Posterior cingulate gyrus (tissue), 11 donors: Measurements from ENCODE around the gene CIITA.
"Not testable (repeated sequence)": the region's sequence is repeated elsewhere in the genome, so short reads cannot be mapped to it uniquely, and the experiment has no call there.

Experiments used
- DNase-seq, 10 donors: peaks; one replicate each; pipeline versions ENCODE4 v3.0.0 to v3.0.0-alpha.2; 2020 to 2021; ENCODE audit warnings: mixed read lengths in 3 of 10
- intact Hi-C: fragments of 100-400 bp; cut with DNase I; formaldehyde crosslinking; loops from one replicate; pipeline ENCODE4 v1.15.1; 2023

The CIITA gene

DNA sequence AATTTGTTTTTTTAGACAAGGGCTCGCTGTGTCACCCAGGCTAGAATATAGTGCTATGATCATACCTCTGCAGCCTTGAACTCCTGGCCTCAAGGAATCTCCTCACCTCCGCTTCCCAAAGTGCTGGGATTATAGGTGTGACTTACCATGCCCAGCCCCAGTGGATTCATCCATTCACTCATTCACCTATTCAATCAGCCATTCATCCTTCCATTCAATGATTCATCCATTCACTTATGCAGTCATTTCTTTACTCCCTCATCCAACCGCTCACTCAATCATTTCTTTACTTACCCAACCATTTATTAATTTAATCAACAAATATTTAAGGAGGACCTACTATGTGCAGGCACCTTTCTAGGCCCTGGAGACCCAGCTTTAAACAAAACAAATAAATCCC is 39.5 kb downstream of the CIITA start:
- intact Hi-C loops, result loop anchor here (5.0 kb wide), 2 partner anchors 174 to 399 kb away; partner anchors contain the start of gene NUBP1
- DNase-seq, result no peak

DNA sequence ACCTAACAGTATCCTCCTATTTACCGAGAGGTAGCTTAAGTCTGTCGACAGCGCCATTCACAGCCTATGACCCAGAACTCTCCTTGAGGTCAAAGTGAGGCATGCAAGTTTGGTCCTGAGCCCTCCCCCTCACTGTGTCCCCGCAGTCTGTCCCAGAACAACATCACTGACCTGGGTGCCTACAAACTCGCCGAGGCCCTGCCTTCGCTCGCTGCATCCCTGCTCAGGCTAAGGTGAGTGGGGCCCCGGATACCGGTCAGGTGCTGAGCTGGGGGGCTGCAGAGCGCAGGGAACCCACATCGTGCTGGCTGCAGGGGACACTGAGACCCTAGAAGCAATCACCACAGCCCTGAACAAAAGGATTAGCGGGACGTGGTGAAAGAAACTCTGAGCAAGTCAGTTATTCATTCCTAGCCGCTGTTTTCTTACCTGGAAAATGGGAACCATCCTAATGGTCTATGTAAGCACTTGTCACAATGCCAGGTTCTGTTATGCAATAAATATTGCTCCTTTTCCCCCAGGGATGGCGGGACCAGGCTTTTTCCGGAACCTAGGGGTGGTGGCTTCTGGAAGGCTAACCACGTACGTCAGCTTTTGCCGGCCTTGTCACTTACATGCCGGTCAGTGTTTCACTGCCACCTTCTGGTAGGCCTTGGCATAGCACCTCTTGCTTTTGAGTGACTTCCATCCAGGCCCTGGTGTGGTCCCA is 41.4 kb downstream of the CIITA start:
- intact Hi-C loops, result loop anchor here (5.0 kb wide), 2 partner anchors 176 to 401 kb away; partner anchors contain the start of gene NUBP1
- DNase-seq, result peak; percentile 73 to 96 (median 90)

DNA sequence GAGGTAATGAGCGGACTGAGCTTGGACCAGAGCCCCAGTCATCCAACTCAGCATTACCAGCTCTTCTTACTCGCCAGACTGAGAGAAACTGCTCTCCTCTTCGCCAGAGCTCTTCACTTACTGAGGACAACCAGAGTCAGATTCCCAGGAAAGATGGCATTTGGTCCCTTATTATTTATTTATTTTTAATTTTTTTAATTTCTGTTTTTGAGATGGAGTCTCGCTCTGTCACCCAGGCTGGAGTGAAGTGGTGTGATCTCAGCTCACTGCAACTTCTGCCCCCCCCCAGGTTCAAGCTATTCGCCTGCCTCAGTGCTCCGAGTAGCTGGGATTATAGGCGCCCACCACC is 42.0 kb downstream of the CIITA start:
- intact Hi-C loops, result loop anchor here (5.0 kb wide), 2 partner anchors 177 to 402 kb away; partner anchors contain the start of gene NUBP1
- DNase-seq, result no peak

DNA sequence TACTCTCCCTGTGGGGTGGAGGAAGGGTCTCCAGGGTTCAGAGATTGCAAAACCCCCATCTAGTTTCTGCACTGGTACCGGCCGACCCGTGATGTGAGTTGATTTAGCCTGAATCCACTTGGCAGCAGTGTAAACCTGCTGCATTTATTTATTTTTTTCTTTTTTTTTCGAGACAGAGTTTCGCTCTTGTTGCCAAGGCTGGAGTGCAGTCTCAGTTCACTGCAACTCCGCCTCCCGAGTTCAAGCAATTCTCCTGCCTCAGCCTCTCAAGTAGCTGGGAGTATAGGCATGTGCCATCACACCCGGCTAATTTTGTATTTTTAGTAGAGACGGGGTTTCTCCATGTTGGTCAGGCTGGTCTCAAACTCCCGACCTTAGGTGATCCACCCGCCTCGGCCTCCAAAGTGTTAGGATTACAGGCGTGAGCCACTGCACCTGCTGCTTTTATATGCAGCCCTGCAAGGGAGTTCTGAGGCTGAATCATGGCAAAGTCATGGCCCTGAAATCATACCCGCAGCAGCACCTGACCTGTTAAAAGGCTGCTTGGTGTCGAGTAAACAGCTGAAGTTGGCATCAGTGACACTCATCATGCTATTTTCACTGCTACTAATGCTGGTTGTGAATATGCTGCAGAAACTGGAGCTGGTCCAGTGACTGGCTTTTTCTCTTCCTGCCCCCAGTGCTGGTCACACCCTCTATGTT is 43.9 kb downstream of the CIITA start:
- intact Hi-C loops, result loop anchor here (5.0 kb wide), 1 partner anchor 169 kb away; no protein-coding TSS in a partner anchor

DNA sequence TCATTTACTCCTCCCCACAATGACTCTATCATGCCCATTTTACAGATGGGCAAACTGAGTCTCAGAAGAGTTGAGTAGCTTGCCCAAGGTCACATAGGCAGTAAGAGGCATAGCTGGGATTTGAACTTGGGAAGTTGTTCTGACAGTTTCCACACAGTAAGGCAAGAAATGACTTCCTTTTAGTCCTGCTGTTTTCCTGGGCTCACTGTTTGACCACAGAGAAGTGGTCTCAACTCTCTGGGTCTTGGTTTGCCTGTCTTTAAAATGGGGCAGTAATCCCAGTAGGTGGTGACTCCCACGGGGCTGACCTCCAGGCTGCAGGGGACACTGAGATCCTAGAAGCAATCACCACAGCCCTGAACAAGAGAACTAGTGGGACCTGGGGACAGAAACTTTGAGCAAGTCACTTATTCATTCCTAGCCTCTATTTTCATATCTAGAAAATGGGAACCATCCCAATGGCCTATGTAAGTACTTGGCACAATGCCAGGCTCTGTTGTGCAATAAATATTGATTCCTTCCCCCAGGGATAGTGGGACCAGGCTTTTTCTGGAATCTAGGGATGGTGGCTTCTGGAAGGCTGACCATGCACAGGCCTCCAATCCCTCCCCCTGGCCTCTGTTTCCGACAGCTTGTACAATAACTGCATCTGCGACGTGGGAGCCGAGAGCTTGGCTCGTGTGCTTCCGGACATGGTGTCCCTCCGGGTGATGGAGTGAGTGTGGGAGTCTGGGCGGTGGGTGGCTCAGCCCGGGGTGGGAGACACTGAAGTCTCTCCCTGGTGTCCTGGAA is 44.7 kb downstream of the CIITA start:
- DNase-seq, result no peak
- intact Hi-C loops, result loop anchor here (5.0 kb wide), 1 partner anchor 169 kb away; no protein-coding TSS in a partner anchor

More for the DNA sequence above, 43.9 kb downstream of the CIITA start:
- DNase-seq, result no peak

DNA sequence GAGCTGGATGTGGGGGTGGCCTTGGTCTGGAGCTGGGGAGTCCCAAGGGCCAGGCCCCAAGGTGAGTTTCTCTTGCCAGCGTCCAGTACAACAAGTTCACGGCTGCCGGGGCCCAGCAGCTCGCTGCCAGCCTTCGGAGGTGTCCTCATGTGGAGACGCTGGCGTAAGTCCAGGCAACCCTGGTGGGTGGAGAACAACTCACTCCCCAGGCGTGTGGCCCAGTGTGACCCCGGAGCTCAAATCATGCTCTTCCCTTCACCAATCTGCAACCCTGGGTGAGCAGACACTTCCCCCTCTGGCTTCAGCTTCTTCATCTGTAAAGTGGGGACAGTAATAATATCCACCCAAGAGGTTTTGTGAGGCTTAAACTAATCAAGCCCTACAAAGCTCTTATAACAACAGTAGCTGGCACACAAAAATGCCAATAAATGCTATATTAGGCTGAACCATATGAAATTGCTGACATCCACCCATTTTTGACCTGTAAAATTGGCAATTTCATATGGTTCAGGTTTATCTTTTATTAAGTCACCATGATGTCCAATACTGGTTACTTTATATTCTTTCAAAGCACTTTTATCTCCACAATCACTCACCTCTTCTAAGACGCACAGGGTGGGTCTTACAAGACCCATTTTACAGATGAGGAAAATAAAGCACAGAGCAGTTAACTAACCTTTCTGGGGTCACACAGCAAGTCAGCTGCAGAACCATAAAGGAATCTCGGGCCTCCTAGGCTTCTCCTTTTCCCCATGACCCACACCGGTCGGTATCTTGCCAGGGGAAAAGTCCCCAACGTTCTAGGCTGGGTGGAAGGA is 45.5 kb downstream of the CIITA start:
- peak in 2 of 10 donors; percentile 73 to 91 for DNase-seq
- intact Hi-C loops, result loop anchor here (5.0 kb wide), 1 partner anchor 170 kb away; no protein-coding TSS in a partner anchor

DNA sequence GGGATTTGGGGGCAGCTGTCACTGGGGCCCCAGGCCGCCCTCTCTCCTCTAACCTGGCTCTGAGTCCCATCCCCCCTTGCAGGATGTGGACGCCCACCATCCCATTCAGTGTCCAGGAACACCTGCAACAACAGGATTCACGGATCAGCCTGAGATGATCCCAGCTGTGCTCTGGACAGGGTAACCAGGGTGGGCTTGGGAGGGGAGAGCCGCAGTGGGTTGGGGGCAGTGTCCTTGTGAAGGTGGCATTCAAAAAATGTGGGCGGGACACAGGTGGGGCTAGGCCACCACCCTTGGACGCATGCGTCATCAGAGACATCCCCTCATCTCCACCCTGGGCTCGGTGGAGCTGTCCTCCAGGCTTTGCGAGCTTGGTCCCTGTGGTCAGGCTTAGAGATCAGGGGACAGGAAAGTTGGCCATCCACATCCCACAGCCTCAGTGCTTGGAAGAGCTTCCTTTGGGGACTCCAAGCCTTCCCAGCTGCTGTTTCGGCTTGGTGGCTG is 46.2 kb downstream of the CIITA start:
- DNase-seq, result no peak
- intact Hi-C loops, result loop anchor here (5.0 kb wide), 1 partner anchor 171 kb away; no protein-coding TSS in a partner anchor

DNA sequence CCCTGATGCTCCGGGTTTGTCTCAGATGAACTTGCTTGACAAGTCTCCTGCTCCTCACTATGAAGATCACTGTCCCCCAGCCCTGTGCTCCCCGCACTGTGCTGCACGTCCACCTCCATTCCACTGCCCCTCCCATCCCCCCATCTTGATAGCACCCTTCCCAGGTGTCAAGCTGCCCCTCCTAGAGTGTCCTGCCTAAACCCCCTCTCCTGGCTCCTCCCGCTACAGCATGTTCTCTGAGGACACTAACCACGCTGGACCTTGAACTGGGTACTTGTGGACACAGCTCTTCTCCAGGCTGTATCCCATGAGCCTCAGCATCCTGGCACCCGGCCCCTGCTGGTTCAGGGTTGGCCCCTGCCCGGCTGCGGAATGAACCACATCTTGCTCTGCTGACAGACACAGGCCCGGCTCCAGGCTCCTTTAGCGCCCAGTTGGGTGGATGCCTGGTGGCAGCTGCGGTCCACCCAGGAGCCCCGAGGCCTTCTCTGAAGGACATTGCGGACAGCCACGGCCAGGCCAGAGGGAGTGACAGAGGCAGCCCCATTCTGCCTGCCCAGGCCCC is 46.7 kb downstream of the CIITA start:
- intact Hi-C loops, result loop anchor here (5.0 kb wide), 1 partner anchor 171 kb away; no protein-coding TSS in a partner anchor
- DNase-seq, result peak; percentile 37 to 93 (median 67)

DNA sequence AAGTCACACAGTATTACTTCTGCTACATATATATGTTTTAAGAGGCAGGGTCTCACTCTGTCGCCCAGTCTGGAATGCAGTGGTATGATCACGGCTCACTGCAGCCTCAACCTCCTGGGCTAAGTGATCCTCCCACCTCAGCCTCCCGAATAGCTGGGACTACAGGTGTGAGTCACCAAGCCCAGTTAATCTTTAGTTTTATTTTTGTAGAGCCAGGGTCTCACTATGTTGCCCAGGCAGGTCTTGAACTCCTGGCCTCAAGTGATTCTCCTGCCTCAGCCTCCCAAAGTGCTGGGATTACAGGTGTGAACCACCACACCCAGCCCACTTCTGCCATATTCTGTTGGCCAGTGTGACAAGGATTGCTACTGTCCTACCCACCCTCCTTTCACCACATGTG is 48.3 kb downstream of the CIITA start:
- intact Hi-C loops, result not testable (repeated sequence)

DNA sequence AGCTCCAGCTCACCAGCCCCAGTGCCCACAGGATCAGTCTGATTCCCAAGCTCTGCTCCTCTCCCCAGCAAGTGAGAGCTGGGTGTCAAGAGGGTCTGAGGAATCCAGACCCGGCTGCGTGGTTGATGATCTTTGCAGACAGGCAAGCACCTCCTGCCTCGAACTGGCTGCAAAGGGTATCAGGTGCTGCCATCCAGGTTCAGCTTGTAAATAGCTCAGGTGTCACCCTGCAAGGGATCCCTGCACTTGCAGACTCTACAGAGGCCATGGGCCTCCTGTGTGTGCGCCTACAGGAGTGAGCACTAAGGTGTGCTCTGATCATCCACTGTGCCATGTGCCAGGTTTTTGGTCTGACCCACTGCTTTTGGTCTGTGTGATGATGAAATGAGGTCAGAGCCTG is 49.1 kb downstream of the CIITA start:
- intact Hi-C loops, result no loop called here

More for the DNA sequence above, 48.3 kb downstream of the CIITA start:
- peak in 1 of 10 donors; percentile 16 for DNase-seq

DNA sequence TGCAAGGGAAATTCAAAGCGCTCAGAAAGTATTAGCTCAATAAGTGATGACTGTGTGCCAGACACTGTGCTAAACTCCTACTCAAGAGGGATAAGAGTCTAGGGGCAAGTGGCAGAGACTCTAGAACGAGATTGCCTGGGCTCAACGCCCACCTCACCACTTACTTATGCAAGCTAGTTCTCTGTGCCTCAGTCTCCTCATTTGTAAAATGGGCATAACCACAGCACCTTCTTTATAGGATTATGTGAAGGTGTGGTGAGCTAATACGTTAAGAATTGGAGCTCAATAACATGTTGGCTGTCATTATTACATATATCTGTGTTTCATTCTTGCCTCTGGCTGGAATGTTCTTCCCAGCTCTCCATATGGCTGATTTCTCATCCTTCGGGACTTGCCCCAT is 49.9 kb downstream of the CIITA start:
- DNase-seq, result no peak
- intact Hi-C loops, result no loop called here

More for the DNA sequence above, 49.1 kb downstream of the CIITA start:
- peak in 1 of 10 donors; percentile 1 for DNase-seq

DNA sequence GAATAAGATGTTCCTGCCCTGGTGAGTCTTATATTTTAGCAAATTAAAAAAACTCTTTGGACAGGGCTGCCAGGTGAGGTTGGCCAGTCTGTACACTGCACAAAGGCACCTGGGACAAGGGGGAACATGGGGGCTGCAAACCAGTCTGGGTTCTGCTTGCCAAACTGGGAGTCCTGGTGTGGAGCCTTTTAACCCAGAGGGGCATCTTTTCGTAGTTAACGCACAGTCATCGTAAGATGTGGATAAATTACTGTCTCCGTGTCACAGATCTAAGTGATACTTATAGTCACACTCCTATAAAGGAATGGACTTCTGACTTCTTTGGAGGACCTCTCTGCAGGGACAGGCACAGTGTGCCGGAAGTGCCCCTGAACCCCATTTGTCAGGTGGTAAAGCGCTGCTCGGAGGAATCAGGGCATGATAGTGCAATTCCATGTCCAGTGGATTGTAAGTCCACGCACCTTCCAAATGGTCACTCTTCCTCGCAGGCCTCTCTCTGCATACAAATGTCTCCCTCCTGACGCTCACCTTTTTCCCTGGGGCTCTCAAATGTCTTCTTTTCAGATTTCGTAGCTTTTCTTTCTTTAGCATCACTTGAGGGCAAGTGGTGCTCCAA is 50.6 kb downstream of the CIITA start:
- no peak for DNase-seq
- intact Hi-C loops, result no loop called here

DNA sequence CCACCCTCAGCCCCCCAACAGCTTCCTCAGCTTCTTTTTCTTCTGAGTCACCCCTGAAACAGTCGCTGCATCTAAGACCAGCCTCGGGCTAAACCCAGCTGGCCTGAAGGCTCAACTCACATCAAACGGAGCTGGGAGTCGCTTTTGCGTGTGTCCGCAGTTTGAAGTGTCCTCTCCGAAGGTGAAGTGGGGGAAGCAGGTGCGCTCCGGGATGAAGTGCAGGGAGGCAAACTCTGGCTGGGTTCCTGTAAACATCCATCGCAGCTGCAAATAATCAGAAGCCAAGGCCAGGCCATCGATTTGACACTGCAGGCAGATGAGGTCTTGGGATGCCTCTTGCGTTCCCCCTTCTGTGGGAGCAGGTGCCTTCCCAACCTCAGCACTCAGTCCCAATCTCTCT is 52.1 kb downstream of the CIITA start:
- intact Hi-C loops, result not testable (repeated sequence)
- peak in 1 of 10 donors; percentile 52 for DNase-seq

DNA sequence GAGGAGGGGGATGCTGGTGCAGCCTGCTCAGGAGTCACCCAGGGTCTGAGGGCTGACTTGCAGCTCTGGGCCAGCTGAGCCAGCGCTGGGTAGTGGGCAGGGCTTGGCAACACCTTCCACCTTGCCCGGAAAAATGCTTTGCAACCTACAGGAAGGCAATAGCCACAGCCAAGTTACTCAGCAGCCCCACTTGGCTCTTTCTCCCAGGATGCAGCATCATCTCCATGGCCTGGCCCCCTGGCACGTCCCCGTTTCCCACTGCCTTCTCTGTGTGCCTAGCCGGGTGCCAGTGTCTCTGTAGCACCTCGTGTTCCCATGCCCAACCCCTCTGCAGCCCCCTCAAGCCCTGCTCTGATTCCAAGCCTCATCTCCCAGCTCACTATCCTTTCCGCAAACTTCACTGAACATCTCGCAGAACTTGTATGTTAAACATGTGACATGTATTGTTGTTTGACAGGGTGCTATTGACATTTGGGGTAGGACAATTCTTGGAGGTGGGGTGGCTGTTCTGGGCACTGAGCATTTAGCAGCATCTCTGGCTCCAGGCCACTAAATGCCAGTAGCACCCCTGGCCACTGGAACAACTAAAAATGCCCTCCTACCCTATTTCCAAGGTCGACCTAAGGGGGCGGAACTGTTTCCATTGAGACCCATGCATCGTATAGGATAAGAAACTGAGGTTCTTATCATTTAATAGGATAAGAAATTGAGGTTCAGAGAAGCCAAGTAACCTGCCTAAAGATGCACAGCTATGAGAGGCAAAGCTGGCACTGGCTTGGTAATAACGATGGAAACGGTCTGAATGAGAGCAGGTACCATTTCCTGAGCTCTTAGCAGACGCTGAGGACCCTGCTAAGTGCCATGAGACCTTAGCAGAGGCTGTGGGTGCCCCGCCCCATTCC is 53.1 kb downstream of the CIITA start:
- DNase-seq, result peak in 1 of 10 donors; percentile 67
- intact Hi-C loops, result no loop called here

DNA sequence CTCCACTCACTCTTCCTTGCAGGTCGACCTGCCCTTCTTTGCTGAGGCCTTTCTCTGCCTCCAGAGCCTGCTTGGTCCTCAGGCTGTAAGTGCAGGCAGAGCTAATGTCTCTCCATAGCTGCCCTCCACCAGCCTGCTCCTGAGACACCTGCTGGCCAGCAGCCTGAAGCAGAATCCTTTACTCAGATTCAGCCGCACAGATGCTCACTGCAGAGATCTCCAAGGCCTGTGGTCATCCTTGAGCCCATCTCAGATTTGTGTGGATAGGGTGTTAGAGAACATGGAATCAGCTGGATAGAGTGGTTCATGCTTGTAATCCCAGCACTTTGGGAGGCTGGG is 53.7 kb downstream of the CIITA start:
- intact Hi-C loops, result no loop called here

DNA sequence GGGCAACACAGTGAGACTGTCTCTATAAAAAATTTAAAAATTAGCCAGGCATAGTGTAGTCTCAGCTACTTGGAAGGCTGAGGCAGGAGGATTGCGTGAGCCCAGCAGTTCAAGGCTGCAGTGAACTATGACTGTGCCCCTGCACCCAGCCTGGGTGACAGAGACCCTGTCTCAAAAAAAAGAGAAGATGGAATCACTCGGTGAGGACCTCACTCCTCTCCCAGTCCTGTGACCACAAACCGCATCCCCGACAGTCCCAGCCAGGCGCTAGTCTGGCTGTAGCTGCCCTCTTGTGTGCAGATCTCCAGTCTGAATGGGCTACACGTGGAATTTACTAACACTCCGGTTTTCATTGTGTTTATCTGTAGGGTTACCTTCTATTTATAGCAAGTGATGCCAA is 54.1 kb downstream of the CIITA start:
- intact Hi-C loops, result no loop called here
- no peak for DNase-seq

More for the DNA sequence above, 53.7 kb downstream of the CIITA start:
- DNase-seq, result no peak

DNA sequence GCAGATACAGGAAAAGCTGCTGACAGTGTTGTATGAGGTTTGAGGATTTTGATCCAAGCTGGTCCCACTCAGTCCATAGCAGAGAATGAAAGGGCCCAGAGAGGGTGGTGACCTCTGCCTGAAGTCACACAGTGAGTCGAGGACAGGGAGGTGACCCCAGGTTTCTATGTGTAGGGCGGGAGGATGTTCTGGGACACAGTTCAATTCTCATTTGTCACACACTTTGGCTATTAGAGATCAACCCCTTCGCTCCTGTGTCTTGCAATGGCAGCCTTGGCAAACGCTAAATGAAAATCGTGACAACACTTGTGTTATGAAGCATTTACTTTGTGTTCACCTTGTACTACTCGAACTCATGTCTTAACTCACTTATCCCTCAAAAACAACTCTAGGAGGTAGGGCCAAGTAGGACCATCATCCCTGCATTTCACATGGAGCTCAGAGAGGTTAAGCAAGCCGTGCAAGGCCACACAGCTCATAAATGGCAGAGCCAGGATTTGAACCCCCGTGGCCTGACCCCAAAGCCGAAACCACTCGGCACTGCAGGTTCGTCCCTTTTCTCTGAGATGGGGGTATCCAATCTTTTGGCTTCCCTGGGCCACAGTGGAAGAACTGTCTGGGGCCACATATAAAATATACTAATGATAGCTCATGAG is 55.1 kb downstream of the CIITA start:
- intact Hi-C loops, result no loop called here

More for the DNA sequence above, 55.1 kb downstream of the CIITA start:
- no peak for DNase-seq
